ENCODE measurements around the gene BTBD1. TPM values are rescaled to one million over a fixed set of nuclear protein-coding genes. Genes with fewer than 3 reads are reported as not detected.
"Not testable (repeated sequence)": the region's sequence is repeated elsewhere in the genome, so short reads cannot be mapped to it uniquely, and the experiment has no call there.

Gene BTBD1
- total RNA-seq, 1 experiment from 2014 or later, result 71.8 TPM

DNA sequence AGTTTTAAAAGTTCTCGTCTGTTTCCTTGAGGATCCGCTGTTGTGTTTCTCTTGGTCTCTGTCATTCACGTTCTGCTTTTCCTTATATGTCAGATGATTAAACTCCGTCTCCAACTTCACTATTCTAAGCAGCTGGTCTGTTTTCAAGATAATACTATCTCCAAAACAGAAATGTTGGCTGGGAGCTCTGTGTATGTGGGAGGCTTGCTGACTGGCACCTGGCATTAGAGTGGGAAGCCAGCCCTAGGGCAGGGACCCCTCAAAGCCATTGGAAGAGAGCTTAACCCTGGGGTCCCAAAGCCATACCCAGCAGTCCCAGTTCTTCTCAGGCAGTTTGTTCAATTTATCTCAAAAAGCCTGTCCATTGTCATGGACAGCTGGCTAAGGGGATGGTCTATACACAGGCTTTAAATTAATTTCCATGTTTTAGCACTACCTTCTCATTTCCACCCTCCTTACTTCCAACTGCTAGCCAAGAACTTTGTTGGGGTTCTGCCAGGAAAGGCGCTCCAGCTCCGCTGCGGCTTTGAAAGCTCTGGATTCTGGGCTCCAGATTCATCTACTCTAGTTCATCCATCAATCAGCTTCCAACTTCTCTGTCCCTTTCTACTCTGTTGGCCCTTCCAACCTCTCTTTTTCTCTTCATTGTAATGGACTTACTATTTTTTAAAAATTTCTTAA, 9.2 kb downstream of the BTBD1 start:
- Histone ChIP-seq H3K36me3 (replicated peaks; ENCODE audit: control insufficient read depth, insufficient read depth, low read length) (peaks cover 7% of the 10 kb centered on the region), H3K27me3 (ENCODE audit: control insufficient read depth, insufficient read depth, low read length) (no peaks in the 10 kb centered on the region), H3K4me3 (ENCODE audit: insufficient read depth, low read depth, low read length) (no peak overlapping the region)
- DNase-seq, result no peak

DNA sequence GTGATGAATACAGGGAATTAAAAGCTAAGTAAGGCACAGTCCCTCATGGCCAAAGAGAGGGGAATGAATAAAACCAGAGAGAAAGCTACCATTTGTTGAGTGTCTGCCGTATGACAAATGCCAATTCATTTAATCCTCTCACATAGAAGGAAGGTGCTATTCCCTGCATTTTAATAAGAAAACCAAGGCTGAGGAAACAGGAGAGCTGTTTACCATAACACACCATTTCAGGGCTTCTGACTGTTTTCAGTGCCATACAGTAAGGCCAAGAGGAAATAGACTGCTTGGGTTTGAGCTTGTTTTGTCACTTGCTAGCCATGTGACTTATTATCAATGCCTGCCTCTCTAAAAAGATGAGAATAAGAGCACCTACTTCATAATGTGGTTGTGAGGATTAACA, 10.1 kb downstream of the BTBD1 start:
- peaks cover 3% of the 10 kb centered on the region for H3K36me3 ChIP-seq (replicated peaks; ENCODE audit: control insufficient read depth, insufficient read depth, low read length)
- H3K4me3 ChIP-seq (ENCODE audit: insufficient read depth, low read depth, low read length), result no peak overlapping the region
- no peak for DNase-seq
- no peaks in the 10 kb centered on the region for H3K27me3 ChIP-seq (ENCODE audit: control insufficient read depth, insufficient read depth, low read length)

DNA sequence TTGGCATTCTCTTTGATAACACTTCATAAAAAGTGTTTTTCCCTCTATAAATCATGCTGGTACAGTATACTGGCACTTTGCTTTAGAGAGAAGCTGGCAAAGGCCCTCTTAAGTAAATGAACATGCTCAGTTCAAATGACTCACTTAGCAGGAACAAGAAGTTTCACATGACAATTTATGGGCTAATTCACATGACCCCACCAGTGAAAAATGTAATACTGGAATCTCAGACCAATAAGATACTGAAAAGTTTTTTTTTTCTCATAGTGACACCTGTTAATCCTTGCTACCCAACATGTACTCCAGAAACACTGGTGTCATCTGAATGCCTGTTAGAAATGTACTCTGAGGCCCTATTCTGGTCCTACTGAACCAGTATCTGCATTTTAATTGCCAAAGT, 13.9 kb downstream of the BTBD1 start:
- no peak for DNase-seq
- Histone ChIP-seq H3K4me3 (ENCODE audit: insufficient read depth, low read depth, low read length) (no peak overlapping the region), H3K36me3 (replicated peaks; ENCODE audit: control insufficient read depth, insufficient read depth, low read length) (peaks cover 6% of the 10 kb centered on the region), H3K27me3 (ENCODE audit: control insufficient read depth, insufficient read depth, low read length) (no peaks in the 10 kb centered on the region)

DNA sequence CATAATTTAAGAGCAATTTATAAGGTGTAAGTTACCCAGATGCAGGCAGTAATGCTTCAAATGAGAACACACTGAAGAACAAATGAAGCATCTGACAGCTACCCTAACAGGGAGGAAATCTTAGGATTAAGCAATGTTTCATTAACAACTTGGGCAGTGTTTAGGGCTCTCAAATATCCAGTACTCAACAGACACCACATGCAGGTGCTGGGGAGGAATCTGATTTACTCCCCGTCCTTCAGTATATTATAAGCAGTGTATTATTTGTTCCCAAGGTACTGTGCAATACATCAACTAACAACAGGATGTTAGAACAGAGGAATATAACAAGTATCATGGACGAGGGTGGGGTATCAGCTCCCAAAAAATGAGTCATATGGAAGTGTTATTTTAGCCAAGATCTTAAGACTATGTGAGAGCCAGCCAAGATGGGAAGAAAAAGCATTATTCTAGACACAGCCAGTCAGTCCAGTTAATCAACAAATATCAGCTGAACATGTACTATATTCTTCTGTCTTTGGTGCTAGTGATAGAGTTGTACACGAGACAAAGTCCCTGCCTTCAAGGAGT, 20.4 kb downstream of the BTBD1 start:
- no peaks in the 10 kb centered on the region for H3K27me3 ChIP-seq (ENCODE audit: control insufficient read depth, insufficient read depth, low read length)
- H3K4me3 ChIP-seq (ENCODE audit: insufficient read depth, low read depth, low read length), result no peak overlapping the region
- DNase-seq, result no peak
- peaks cover 6% of the 10 kb centered on the region for H3K36me3 ChIP-seq (replicated peaks; ENCODE audit: control insufficient read depth, insufficient read depth, low read length)

DNA sequence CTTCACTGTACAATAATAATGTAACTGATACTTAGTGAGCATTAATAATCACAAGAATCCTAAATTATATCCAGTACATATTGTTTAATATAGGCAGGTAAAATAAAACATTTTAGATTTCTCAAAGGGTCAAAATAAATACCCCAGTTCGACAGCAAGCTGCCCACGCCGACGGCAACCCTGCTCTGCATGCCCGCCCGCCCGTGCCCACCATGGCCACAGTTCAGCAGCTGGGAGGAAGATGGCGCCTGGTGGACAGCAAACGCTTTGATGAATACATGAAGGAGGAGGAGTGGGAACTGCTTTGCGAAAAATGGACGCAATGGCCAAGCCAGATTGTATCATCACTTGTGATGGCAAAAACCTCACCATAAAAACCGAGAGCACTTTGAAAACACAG, 22.9 kb downstream of the BTBD1 start:
- Histone ChIP-seq H3K27me3 (ENCODE audit: control insufficient read depth, insufficient read depth, low read length) (no peaks in the 10 kb centered on the region), H3K4me3 (ENCODE audit: insufficient read depth, low read depth, low read length) (no peak overlapping the region), H3K36me3 (replicated peaks; ENCODE audit: control insufficient read depth, insufficient read depth, low read length) (peaks cover 15% of the 10 kb centered on the region)
- DNase-seq, result no peak

DNA sequence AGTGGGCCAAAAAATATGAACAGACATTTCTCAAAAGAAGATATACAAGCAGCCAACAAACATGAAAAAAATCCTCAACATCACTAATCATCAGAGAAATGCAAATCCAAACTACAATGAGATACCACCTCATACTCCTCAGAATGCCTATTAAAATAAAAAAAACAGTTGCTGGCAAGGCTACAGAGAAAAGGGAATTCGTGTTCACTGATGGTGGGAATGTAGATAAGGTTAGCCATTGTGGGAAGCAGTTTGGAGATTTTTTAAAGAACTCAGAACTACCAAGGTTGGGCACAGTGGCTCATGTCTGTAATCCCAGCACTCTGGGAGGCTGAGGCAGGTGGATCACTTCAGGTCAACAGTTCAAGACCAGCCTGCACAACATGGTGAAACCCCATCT, 27.8 kb downstream of the BTBD1 start:
- no peak for DNase-seq
- Histone ChIP-seq H3K36me3 (replicated peaks; ENCODE audit: control insufficient read depth, insufficient read depth, low read length) (peaks cover 9% of the 10 kb centered on the region), H3K27me3 (ENCODE audit: control insufficient read depth, insufficient read depth, low read length) (no peaks in the 10 kb centered on the region), H3K4me3 (ENCODE audit: insufficient read depth, low read depth, low read length) (no peak overlapping the region)

DNA sequence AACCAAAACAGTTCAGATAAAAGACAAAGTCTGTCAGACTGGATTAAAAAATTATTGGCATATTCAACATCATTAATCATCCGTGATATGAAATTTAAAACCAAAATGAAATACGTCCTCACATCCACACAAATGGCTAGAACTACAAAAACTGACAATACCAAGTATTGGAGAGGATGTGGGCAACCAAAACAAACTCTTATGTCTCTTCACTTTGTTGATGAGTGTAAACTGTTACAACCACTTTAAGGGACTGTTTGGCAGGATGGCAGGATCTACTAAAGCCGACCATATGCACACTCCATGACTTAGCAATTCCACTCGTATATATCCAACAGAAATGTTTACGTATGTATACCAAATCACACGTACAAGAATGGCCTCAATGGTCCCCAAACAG, 30.8 kb downstream of the BTBD1 start:
- no peak overlapping the region for H3K4me3 ChIP-seq (ENCODE audit: insufficient read depth, low read depth, low read length)
- H3K27me3 ChIP-seq (ENCODE audit: control insufficient read depth, insufficient read depth, low read length), result no peaks in the 10 kb centered on the region
- DNase-seq, result no peak
- H3K36me3 ChIP-seq (replicated peaks; ENCODE audit: control insufficient read depth, insufficient read depth, low read length), result peaks cover 6% of the 10 kb centered on the region

DNA sequence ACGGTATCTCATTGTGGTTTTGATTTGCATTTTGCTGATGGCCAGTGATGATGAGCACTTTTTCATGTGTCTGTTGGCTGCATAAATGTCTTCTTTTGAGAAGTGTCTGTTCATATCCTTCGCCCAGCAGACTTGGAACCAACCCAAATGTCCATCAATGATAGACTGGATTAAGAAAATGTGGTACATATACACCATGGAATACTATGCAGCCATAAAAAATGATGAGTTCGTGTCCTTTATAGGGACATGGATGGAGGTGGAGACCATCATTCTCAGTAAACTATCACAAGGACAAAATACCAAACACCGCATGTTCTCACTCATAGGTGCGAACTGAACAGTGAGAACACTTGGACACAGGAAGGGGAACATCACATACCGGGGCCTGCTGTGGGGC, 35.8 kb downstream of the BTBD1 start:
- DNase-seq; H3K36me3 ChIP-seq (replicated peaks; ENCODE audit: control insufficient read depth, insufficient read depth, low read length): not testable (repeated sequence)

DNA sequence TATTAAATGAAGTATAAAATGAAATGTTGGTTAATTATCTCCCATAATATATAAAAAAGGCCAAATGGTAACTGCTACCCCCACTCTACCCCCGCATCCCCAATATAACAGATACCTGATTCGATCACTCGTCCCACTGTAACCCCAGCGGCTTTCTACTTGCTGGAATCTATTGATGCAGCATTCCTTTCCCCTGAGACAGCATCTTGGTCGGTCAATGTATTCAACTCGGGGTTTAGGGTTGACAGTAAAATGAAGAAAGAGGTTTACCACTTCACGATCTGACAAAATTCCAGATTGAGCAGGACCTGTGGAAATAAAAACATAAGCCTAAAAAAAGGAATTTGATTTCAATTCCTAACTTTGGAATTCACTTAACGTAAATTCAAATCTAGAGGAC, 37.0 kb downstream of the BTBD1 start:
- peaks cover 2% of the 10 kb centered on the region for H3K36me3 ChIP-seq (replicated peaks; ENCODE audit: control insufficient read depth, insufficient read depth, low read length)
- DNase-seq, result no peak
- no peak overlapping the region for H3K4me3 ChIP-seq (ENCODE audit: insufficient read depth, low read depth, low read length)
- no peaks in the 10 kb centered on the region for H3K27me3 ChIP-seq (ENCODE audit: control insufficient read depth, insufficient read depth, low read length)

More for the DNA sequence above, 35.8 kb downstream of the BTBD1 start:
- H3K27me3 ChIP-seq (ENCODE audit: control insufficient read depth, insufficient read depth, low read length); H3K4me3 ChIP-seq (ENCODE audit: insufficient read depth, low read depth, low read length): not testable (repeated sequence)

DNA sequence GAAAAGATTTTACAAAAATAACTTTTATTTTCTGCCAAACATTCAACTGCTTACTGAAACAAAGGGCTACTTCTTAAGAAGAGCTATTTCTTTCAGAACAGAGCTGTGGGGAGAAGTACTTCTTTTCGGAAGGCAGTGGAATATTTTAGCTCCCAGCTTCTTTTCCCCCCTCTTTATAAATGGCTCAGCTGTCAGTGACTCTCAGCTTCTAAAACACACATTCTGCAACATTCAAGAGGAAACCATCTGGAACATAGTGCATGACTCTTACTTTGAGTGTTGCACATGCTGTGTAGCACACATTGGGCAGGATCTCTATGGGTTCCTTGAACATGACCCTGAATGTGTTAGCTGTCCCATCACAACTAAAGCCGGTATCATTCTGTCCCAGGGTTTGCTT, 48.6 kb downstream of the BTBD1 start:
- H3K4me3 ChIP-seq (ENCODE audit: insufficient read depth, low read depth, low read length), result no peak overlapping the region
- DNase-seq, result no peak
- H3K36me3 ChIP-seq (replicated peaks; ENCODE audit: control insufficient read depth, insufficient read depth, low read length), result peaks cover 14% of the 10 kb centered on the region
- no peaks in the 10 kb centered on the region for H3K27me3 ChIP-seq (ENCODE audit: control insufficient read depth, insufficient read depth, low read length)

DNA sequence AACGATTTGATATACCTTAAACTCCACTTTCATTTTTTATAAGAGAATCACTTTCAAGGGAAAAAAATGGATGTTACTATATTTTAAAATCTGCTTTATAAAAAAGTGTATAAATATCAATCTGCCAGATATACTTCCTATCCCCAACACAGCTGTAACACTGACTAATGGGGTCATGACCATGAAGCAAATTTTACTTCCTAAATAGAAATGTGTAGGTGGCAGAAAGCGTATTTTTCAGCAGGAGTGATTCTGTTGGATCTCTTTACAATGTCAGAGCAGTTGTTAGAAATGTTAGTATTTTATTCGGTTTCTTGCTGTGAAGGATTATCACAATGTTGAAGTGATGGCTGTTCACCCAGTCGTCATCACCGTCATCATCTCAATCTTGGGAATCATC, 50.1 kb downstream of the BTBD1 start:
- DNase-seq, result no peak
- Histone ChIP-seq H3K4me3 (ENCODE audit: insufficient read depth, low read depth, low read length) (no peak overlapping the region), H3K36me3 (replicated peaks; ENCODE audit: control insufficient read depth, insufficient read depth, low read length) (peaks cover 14% of the 10 kb centered on the region)

DNA sequence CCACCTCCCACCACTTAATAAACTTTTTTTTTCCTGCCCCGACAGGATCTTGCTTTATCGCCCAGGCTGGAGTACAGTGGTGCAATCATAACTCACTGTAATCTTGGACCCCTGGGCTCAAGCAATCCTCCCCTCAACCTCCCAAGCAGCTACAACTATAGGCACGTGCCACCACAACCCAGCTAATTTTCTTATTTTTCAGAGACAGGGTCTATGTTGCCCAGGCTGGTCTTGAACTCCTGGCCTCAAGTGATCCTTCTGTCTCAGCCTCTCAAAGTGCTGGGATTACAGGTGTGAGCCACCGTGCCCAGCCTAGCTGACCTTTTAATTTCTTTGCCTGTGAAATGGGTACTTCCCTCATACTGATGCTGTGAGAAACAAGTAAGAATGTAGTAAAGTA, 51.7 kb downstream of the BTBD1 start:
- no peak overlapping the region for H3K4me3 ChIP-seq (ENCODE audit: insufficient read depth, low read depth, low read length)
- no peak for DNase-seq
- H3K36me3 ChIP-seq (replicated peaks; ENCODE audit: control insufficient read depth, insufficient read depth, low read length), result peaks cover 14% of the 10 kb centered on the region
- H3K27me3 ChIP-seq (ENCODE audit: control insufficient read depth, insufficient read depth, low read length), result no peaks in the 10 kb centered on the region

More for the DNA sequence above, 50.1 kb downstream of the BTBD1 start:
- H3K27me3 ChIP-seq (ENCODE audit: control insufficient read depth, insufficient read depth, low read length), result no peaks in the 10 kb centered on the region

DNA sequence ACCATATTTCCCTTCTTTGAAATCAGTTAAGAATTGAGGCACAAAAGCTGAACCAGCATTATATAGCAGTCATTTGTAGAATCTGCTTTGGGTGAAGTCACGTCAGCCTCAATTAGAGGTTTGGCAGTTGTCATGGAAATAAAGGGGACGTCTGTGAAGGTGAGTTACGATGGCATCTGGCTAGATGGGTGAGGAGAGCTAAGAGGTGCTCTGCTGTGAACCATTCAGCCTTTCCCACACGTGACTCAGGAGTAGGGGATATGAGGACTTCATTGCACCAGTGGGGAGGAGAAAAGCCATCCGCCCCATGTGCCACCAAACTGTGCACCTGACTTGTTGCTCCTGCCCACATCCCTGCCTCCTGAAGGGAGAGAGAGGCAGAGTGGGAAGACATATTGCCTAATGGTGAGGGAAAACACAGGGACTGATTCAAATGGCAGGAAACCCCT, 52.8 kb downstream of the BTBD1 start:
- H3K36me3 ChIP-seq (replicated peaks; ENCODE audit: control insufficient read depth, insufficient read depth, low read length), result peaks cover 7% of the 10 kb centered on the region
- H3K27me3 ChIP-seq (ENCODE audit: control insufficient read depth, insufficient read depth, low read length), result no peaks in the 10 kb centered on the region

DNA sequence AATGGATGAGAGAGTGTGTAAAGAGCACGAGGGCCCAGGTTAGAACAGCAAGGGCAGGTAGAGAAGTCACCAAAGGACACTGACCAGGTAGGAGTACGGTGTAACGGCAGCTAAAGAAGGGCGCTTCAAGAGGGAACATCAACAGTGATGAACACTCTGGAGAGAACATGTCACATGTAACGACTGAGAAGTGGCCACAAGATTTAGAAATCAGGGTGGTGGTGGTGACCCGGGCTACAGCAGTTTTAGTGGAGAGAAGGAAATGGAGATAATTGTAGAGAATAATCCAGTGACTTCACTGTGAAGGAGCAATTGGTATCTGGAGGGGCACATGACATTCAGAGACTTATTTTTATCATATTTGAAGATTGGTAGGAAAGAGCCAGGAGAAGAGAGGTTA, 54.4 kb downstream of the BTBD1 start:
- H3K27me3 ChIP-seq (ENCODE audit: control insufficient read depth, insufficient read depth, low read length), result no peaks in the 10 kb centered on the region
- H3K36me3 ChIP-seq (replicated peaks; ENCODE audit: control insufficient read depth, insufficient read depth, low read length), result peaks cover 6% of the 10 kb centered on the region
- no peak for DNase-seq
- no peak overlapping the region for H3K4me3 ChIP-seq (ENCODE audit: insufficient read depth, low read depth, low read length)

More for the DNA sequence above, 52.8 kb downstream of the BTBD1 start:
- no peak overlapping the region for H3K4me3 ChIP-seq (ENCODE audit: insufficient read depth, low read depth, low read length)
- no peak for DNase-seq

DNA sequence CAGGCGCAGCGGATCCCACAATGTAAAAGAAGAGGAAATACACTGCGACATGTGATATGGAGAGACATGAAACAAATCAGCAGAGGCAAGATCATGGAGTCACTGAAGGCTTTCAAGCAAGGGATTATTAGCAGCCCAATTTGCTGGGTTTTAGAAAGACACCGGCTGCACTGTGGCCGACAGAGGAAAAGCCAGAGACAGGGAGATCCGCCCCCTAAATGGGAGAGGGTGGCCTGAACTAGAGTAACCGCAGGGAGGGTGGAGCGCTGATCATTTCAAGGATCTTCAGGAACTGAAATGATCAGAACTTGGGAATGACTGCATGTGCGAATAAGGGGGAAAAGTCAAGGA, 55.0 kb downstream of the BTBD1 start:
- Histone ChIP-seq H3K4me3 (ENCODE audit: insufficient read depth, low read depth, low read length) (peak overlapping the region; percentile 99), H3K36me3 (replicated peaks; ENCODE audit: control insufficient read depth, insufficient read depth, low read length) (peaks cover 6% of the 10 kb centered on the region), H3K27me3 (ENCODE audit: control insufficient read depth, insufficient read depth, low read length) (no peaks in the 10 kb centered on the region)
- DNase-seq, result no peak

Measured in H7 (cell line).